ENCODE results near the gene SLC38A10. TPM values are rescaled to one million over a fixed set of nuclear protein-coding genes. Genes with fewer than 3 reads are reported as not detected.

Gene SLC38A10
- total RNA-seq, 1 donor from 2014 or later: 116 TPM

DNA sequence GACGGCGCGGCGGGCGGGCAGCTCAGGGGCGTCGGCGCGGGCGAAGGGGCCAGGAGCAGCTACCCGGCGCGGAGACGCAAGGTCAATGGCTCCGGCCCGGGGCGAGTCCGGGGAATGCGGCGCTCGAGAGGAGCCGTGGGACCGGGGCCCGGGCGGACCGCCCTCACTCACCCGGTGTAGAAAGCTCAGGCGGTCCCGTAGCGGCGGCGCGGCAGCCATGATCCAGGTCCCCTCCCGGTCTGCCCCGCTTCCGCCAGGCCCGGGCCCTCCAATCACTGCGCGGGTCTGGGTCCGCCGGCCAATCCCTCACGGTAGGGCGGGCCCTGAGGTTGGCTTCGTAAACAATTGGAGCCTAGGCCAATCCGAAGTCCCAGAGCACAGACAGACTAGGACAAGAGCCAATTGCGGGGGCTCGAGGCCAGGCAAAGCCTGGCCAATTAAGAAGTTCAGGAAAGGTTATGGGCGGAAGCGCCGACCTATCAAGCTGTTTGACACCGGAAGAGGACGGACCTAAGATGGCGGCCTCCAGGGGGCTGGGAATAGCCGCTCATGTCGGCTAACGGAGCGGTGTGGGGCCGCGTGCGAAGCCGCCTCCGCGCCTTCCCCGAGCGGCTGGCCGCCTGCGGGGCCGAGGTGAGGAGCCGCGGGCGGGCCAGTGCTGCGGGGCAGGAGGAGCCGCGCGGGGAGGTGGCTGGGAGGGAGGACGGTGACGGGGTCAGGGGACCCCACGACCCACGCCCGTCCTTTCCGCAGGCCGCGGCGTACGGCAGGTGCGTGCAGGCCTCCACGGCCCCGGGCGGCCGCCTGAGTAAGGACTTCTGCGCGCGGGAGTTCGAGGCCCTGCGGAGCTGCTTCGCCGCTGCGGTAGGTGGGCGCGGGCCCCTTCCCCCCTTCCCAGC, 56.0 kb downstream of the SLC38A10 start, which contains the start of the genes NDUFAF8 and TEPSIN:
NDUFAF8 (plus strand) TSS at position 504 of the 899 bp plus-strand sequence; CDS start at position 550, 46 bp downstream.
TEPSIN (minus strand) TSS at position 241 of the 899 bp plus-strand sequence; CDS start at position 219, 22 bp downstream.
- H3K36me3 Mint-ChIP-seq (ENCODE audit: low read depth): no peaks in the 10 kb centered on the region
- peak within 1 kb of the TSS; percentile 91 for H3K4me3 Mint-ChIP-seq (ENCODE audit: unreplicated experiment)
- peaks cover 24% of the 10 kb centered on the region for H3K4me1 Mint-ChIP-seq (ENCODE audit: low read depth)
- DNase-seq (ENCODE audit: low spot score): no peak
- no peak for TF ChIP-seq CTCF (IDR thresholded peaks at IDR 0.05)
- no peaks in the 10 kb centered on the region for H3K9me3 Mint-ChIP-seq (ENCODE audit: low read depth)
- H3K27ac Mint-ChIP-seq (ENCODE audit: unreplicated experiment): peak within 1 kb of the TSS; percentile 96
- H3K27me3 Mint-ChIP-seq (ENCODE audit: low read depth): no peaks in the 10 kb centered on the region

- no peaks in the 10 kb centered on the region for H3K27me3 Mint-ChIP-seq (ENCODE audit: low read depth)
- H3K36me3 Mint-ChIP-seq (ENCODE audit: low read depth): no peaks in the 10 kb centered on the region
- no peak for TF ChIP-seq CTCF (IDR thresholded peaks at IDR 0.05)
- no peak for DNase-seq (ENCODE audit: low spot score)
- H3K9me3 Mint-ChIP-seq (ENCODE audit: low read depth): no peaks in the 10 kb centered on the region
- H3K27ac Mint-ChIP-seq (ENCODE audit: unreplicated experiment): no peak overlapping the region
- peak overlapping the region; percentile 72 for H3K4me3 Mint-ChIP-seq (ENCODE audit: unreplicated experiment)
- H3K4me1 Mint-ChIP-seq (ENCODE audit: low read depth): peaks cover 24% of the 10 kb centered on the region
Observed at GRCh38 chr17:81238490-81238814, 56.7 kb downstream of the SLC38A10 start.

GRCh38 chr17:81237591-81238489, 57.3 kb downstream of the SLC38A10 start:
- no peaks in the 10 kb centered on the region for H3K27me3 Mint-ChIP-seq (ENCODE audit: low read depth)
- H3K9me3 Mint-ChIP-seq (ENCODE audit: low read depth): no peaks in the 10 kb centered on the region
- peak overlapping the region; percentile 41 for H3K27ac Mint-ChIP-seq (ENCODE audit: unreplicated experiment)
- H3K4me1 Mint-ChIP-seq (ENCODE audit: low read depth): peaks cover 24% of the 10 kb centered on the region
- peak overlapping the region; percentile 72 for H3K4me3 Mint-ChIP-seq (ENCODE audit: unreplicated experiment)
- DNase-seq (ENCODE audit: low spot score): no peak
- H3K36me3 Mint-ChIP-seq (ENCODE audit: low read depth): no peaks in the 10 kb centered on the region
- no peak for TF ChIP-seq CTCF (IDR thresholded peaks at IDR 0.05)

DNA sequence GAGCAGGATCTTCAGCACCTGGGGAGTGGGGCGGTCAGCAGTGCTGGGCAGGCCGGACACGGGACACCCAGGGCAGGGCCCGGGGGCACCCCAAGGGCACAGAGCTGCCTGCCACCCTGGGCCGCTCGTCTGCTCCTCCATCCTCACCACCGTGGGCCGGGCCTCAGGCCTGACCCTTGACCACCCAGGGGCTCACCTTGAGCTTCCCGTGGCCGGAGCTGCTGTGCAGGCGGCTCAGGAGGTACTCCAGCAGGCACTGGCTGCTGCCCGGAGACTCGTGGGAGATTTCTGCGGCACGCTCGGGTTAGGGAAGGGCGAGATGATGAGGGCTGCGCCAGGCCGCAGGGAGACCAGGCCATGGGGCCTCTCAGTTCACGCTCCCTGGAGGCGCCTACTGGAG, 58.3 kb downstream of the SLC38A10 start:
- no peaks in the 10 kb centered on the region for H3K36me3 Mint-ChIP-seq (ENCODE audit: low read depth)
- no peak overlapping the region for H3K27ac Mint-ChIP-seq (ENCODE audit: unreplicated experiment)
- no peaks in the 10 kb centered on the region for H3K27me3 Mint-ChIP-seq (ENCODE audit: low read depth)
- no peak overlapping the region for H3K4me3 Mint-ChIP-seq (ENCODE audit: unreplicated experiment)
- H3K4me1 Mint-ChIP-seq (ENCODE audit: low read depth): peaks cover 24% of the 10 kb centered on the region
- no peak for DNase-seq (ENCODE audit: low spot score)
- H3K9me3 Mint-ChIP-seq (ENCODE audit: low read depth): no peaks in the 10 kb centered on the region
- TF ChIP-seq CTCF (IDR thresholded peaks at IDR 0.05): no peak
